MCF 10A (cell line): ENCODE results near the gene CYLD. TPM values are rescaled to one million over a fixed set of nuclear protein-coding genes. Genes with fewer than 3 reads are reported as not detected.

Source experiments
- BruUV-seq: library from RNA; stranded (reverse); fragments of 400-500 nt; replicated peaks from 2 replicates; lab custom pipeline; 2021; lab: Mats Ljungman, UMichigan
- CTCF ChIA-PET: fragments of 300-600 bp; sonication (Branson Sonifier 250); formaldehyde crosslinking; extraction: SDS; loops from one replicate; lab custom pipeline; 2021; ENCODE audit warnings: antibody characterized with exemption, inconsistent platforms; lab: Yijun Ruan, JAX
- POLR2A ChIA-PET: fragments of 300-600, 350-650 bp; sonication (Branson Sonifier 250); formaldehyde crosslinking; extraction: SDS; loops from one replicate; lab custom pipeline; 2020; ENCODE audit warnings: antibody characterized with exemption, inconsistent platforms; lab: Yijun Ruan, JAX
- DNase-seq: peaks from one replicate; pipeline ENCODE4 v3.0.0-alpha.2; 2018; ENCODE audit not compliant: unreplicated experiment
- H3K27ac Mint-ChIP-seq: one replicate; pipeline ENCODE4 v1.8.0; 2022; ENCODE audit warnings: mild to moderate bottlenecking, low read depth, mixed read lengths; ENCODE audit not compliant: unreplicated experiment
- H3K27me3 Mint-ChIP-seq: one replicate; pipeline ENCODE4 v1.8.0; 2022; ENCODE audit warnings: mixed read lengths; ENCODE audit not compliant: insufficient read depth, unreplicated experiment
- H3K36me3 Mint-ChIP-seq: one replicate; pipeline ENCODE4 v1.8.0; 2022; ENCODE audit warnings: mild to moderate bottlenecking, moderate library complexity, mixed read lengths; ENCODE audit not compliant: insufficient read depth, unreplicated experiment
- H3K4me1 Mint-ChIP-seq: one replicate; pipeline ENCODE4 v1.8.0; 2022; ENCODE audit warnings: mixed read lengths; ENCODE audit not compliant: insufficient read depth, unreplicated experiment
- H3K4me3 Mint-ChIP-seq: one replicate; pipeline ENCODE4 v1.8.0; 2022; ENCODE audit warnings: mild to moderate bottlenecking, moderate library complexity, mixed read lengths; ENCODE audit not compliant: unreplicated experiment
- H3K9me3 Mint-ChIP-seq: one replicate; pipeline ENCODE4 v1.8.0; 2022; ENCODE audit warnings: mixed read lengths; ENCODE audit not compliant: unreplicated experiment
- intact Hi-C: fragments of 100-400 bp; cut with micrococcal nuclease; formaldehyde crosslinking; loops from 2 replicates; pipeline ENCODE4 v1.14.1; 2022
- total RNA-seq: library from RNA; stranded (reverse); gene quantifications from 2 replicates; pipeline ENCODE4 v1.2.3, GENCODE V29; 2022
- TF ChIP-seq, protein P1 (sequence below): fragments of 200-600 bp; IDR thresholded peaks from one replicate; pipeline ENCODE4 v1.8.0; 2022; ENCODE audit warnings: antibody characterized with exemption, mild to moderate bottlenecking; ENCODE audit not compliant: unreplicated experiment

The CYLD gene
- total RNA-seq, 1 experiment from 2014 or later, result 53.7 TPM

DNA sequence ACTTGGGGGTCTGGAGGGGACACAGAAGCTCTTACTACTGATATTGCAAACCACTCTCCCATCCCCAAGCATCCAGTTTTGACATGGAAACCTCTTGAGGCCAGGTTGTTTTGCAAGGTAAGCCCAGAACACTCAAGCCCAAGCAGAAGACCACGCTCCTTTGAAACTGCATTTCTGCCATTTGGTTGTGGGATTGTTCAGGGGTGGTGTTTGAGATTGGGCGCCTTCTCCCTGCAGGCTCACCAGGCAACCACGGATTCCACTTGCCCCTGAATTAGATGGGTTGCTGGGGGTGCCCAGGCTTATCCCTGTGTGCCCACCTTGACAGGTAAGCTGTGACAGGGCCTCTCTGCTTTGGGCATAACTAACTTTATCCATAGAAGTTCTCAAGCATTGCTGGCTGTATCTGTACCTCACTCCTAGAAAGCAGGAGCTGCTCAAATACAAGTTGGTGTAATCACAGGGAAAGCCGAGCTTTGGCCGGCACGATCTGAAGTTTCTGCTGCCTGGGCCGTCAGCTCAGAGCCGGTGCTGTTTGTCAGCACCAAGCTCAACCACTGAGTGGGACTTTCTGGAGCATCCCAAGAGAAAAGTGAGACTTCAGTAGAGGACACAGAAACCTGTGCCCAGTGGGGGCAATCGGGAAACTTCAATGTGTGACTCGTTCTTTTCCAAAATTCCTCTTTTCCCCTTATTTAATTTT is 93.6 kb downstream of the CYLD start:
- no peaks in the 10 kb centered on the region for H3K27me3 Mint-ChIP-seq
- no TSS peak for BruUV-seq
- POLR2A ChIA-PET, result interaction anchor here (0.7 to 1.4 kb wide), 2 partner anchors 10 to 1154 kb away, joined by 3 read pairs; no protein-coding TSS in a partner anchor
- no peaks in the 10 kb centered on the region for H3K36me3 Mint-ChIP-seq
- H3K4me1 Mint-ChIP-seq, result no peaks in the 10 kb centered on the region
- no peak for DNase-seq
- H3K27ac Mint-ChIP-seq, result no peak overlapping the region
- CTCF ChIA-PET, result interaction anchor here (0.7 to 2.3 kb wide), 3 partner anchors 29 to 567 kb away, joined by 6 to 9 read pairs (median 9); no protein-coding TSS in a partner anchor
- H3K4me3 Mint-ChIP-seq, result no peak overlapping the region
- intact Hi-C loops, result no loop called here
- TF ChIP-seq, protein P1, sequence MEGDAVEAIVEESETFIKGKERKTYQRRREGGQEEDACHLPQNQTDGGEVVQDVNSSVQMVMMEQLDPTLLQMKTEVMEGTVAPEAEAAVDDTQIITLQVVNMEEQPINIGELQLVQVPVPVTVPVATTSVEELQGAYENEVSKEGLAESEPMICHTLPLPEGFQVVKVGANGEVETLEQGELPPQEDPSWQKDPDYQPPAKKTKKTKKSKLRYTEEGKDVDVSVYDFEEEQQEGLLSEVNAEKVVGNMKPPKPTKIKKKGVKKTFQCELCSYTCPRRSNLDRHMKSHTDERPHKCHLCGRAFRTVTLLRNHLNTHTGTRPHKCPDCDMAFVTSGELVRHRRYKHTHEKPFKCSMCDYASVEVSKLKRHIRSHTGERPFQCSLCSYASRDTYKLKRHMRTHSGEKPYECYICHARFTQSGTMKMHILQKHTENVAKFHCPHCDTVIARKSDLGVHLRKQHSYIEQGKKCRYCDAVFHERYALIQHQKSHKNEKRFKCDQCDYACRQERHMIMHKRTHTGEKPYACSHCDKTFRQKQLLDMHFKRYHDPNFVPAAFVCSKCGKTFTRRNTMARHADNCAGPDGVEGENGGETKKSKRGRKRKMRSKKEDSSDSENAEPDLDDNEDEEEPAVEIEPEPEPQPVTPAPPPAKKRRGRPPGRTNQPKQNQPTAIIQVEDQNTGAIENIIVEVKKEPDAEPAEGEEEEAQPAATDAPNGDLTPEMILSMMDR, result no peak
- H3K9me3 Mint-ChIP-seq, result peaks cover 6% of the 10 kb centered on the region

DNA sequence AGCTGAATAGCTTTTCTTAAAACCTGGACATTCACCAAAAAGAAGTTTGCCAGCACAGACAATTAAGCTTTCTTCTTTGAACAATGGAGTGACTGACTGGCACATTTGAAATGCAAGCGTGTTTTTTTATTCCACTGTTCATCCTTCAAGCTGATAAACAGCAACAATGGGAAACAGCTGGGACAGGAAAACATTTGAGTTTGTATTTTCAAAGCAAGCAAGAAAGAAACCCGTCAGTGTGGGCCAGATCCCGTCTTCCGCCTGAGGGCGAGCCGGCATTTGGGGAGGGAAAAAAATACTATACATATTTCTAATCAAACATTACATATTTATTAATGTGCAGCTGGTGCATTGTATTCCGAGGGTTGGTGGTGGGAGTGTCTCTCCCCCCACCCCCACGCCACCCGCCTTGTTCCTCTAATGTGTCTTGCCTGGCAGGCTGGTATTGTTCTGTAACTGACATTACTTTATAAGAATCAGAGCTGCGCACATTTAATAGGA is 94.3 kb downstream of the CYLD start:
- no TSS peak for BruUV-seq
- TF ChIP-seq, protein P1, result no peak
- ChIA-PET POLR2A (interaction anchor here (0.6 to 0.7 kb wide), 2 partner anchors 625 to 1154 kb away, joined by 3 read pairs; no protein-coding TSS in a partner anchor), CTCF (interaction anchor here (2.3 kb wide), 1 partner anchor 30 kb away, joined by 9 read pairs; no protein-coding TSS in a partner anchor)
- Mint-ChIP-seq H3K9me3 (peaks cover 6% of the 10 kb centered on the region), H3K4me1 (no peaks in the 10 kb centered on the region), H3K36me3 (no peaks in the 10 kb centered on the region), H3K27ac (no peak overlapping the region), H3K27me3 (no peaks in the 10 kb centered on the region), H3K4me3 (no peak overlapping the region)
- intact Hi-C loops, result no loop called here
- DNase-seq, result no peak

DNA sequence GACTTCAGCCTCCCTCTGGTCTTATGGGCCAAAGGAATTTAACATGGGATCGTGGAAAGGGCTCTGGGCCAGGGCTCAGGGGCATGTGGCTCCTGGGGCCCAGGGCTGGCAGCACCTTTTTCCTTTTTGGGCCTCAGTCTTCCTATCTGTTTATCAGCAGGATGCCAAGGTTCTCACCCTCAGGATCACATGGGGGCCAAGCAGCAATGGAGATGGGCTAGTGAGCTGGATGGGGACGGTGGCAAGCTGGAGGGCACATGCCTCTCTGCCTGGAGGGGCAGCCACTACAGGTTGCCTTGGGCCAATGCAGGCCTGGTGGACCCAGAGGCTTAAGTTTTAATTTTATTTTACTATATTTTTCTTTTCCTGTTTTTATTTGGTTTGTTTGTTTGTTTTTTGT is 95.4 kb downstream of the CYLD start:
- Mint-ChIP-seq H3K27me3 (no peaks in the 10 kb centered on the region), H3K4me1 (no peaks in the 10 kb centered on the region), H3K27ac (no peak overlapping the region), H3K4me3 (no peak overlapping the region), H3K36me3 (no peaks in the 10 kb centered on the region), H3K9me3 (peaks cover 6% of the 10 kb centered on the region)
- no TSS peak for BruUV-seq
- no peak for DNase-seq
- intact Hi-C loops, result no loop called here
- ChIA-PET CTCF (interaction anchor here (0.6 to 2.3 kb wide), 6 partner anchors 31 to 1216 kb away, joined by 3 to 9 read pairs (median 4); no protein-coding TSS in a partner anchor), POLR2A (interaction anchor here (0.6 kb wide), 1 partner anchor 446 kb away, joined by 4 read pairs; no protein-coding TSS in a partner anchor)
- TF ChIP-seq, protein P1, result no peak

DNA sequence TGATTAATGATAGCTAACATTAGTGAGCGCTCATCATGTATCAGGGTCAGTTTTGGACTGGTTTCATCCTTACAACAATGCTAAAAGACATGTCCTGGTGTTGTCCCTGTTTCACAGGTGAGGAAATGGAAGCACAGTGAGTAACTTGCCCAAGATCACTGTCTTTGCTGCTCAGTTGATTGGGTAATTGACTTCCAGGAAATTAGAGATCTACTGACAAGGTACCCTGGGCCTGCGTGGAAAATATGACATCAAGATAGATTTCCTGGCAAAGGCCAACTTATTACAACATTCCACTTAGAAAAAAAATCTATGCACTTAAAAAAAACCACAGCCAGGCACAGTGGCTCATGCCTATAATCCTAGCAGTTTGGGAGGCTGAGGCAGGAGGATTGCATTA is 96.3 kb downstream of the CYLD start:
- DNase-seq, result peak; percentile 66
- BruUV-seq, result no TSS peak
- no peak overlapping the region for H3K4me3 Mint-ChIP-seq
- peaks cover 6% of the 10 kb centered on the region for H3K9me3 Mint-ChIP-seq
- CTCF ChIA-PET, result interaction anchor here (0.6 to 2.3 kb wide), 3 partner anchors 32 to 1089 kb away, joined by 3 to 9 read pairs (median 3); no protein-coding TSS in a partner anchor
- H3K4me1 Mint-ChIP-seq, result no peaks in the 10 kb centered on the region
- intact Hi-C loops, result no loop called here
- no peaks in the 10 kb centered on the region for H3K36me3 Mint-ChIP-seq
- no peaks in the 10 kb centered on the region for H3K27me3 Mint-ChIP-seq
- TF ChIP-seq, protein P1, result no peak
- no peak overlapping the region for H3K27ac Mint-ChIP-seq
- POLR2A ChIA-PET, result interaction anchor here (0.6 kb wide), 1 partner anchor 447 kb away, joined by 4 read pairs; no protein-coding TSS in a partner anchor
